Fibroblast of upper back skin (primary cell): ENCODE measurements around the gene ITIH3.

Experiments used
- DNase-seq: peaks from one replicate; pipeline ENCODE4 v3.0.0-alpha.2; 2013

ITIH3 gene

GRCh38 chr3:52827866-52828376 is 33.3 kb downstream of the ITIH3 start:
- no peak for DNase-seq

- no peak for DNase-seq
Observed at GRCh38 chr3:52829482-52829881, 34.9 kb downstream of the ITIH3 start.

- no peak for DNase-seq
Observed at GRCh38 chr3:52829906-52830463, 35.4 kb downstream of the ITIH3 start.

- DNase-seq: no peak
Observed at GRCh38 chr3:52830535-52831258, 36.1 kb downstream of the ITIH3 start, which contains the start of gene ITIH4. Gene ITIH4, minus strand, starts transcription at chr3:52830672. Its CDS starts 30 bp downstream, at chr3:52830642.

- DNase-seq: peak; percentile 68
Observed at GRCh38 chr3:52831500-52832301, 37.1 kb downstream of the ITIH3 start.

- no peak for DNase-seq
Observed at GRCh38 chr3:52833202-52833601, 38.6 kb downstream of the ITIH3 start.

- peak; percentile 14 for DNase-seq
Observed at GRCh38 chr3:52834871-52835501, 40.4 kb downstream of the ITIH3 start, which contains the start of gene MUSTN1. Gene MUSTN1, minus strand, starts transcription at chr3:52835019. Its CDS starts 71 bp downstream, at chr3:52834948.

GRCh38 chr3:52835766-52836470 is 41.3 kb downstream of the ITIH3 start:
- DNase-seq: no peak

- DNase-seq: no peak
Observed at GRCh38 chr3:52836471-52836845, 41.9 kb downstream of the ITIH3 start.

- no peak for DNase-seq
Observed at GRCh38 chr3:52836986-52837385, 42.4 kb downstream of the ITIH3 start.

- DNase-seq: no peak
Observed at GRCh38 chr3:52838561-52839267, 44.1 kb downstream of the ITIH3 start.

GRCh38 chr3:52839268-52839575 is 44.6 kb downstream of the ITIH3 start:
- DNase-seq: no peak

- DNase-seq: no peak
Observed at GRCh38 chr3:52839892-52840545, 45.4 kb downstream of the ITIH3 start.

- no peak for DNase-seq
Observed at GRCh38 chr3:52841211-52841980, 46.8 kb downstream of the ITIH3 start.

- no peak for DNase-seq
Observed at GRCh38 chr3:52841981-52842340, 47.4 kb downstream of the ITIH3 start.

- no peak for DNase-seq
Observed at GRCh38 chr3:52842424-52842823, 47.8 kb downstream of the ITIH3 start.

- no peak for DNase-seq
Observed at GRCh38 chr3:52843108-52843865, 48.7 kb downstream of the ITIH3 start.

GRCh38 chr3:52843881-52844280 is 49.3 kb downstream of the ITIH3 start:
- DNase-seq: no peak

GRCh38 chr3:52844290-52844975 is 49.8 kb downstream of the ITIH3 start:
- DNase-seq: no peak
